Neural progenitor cell (in vitro differentiated cells): ENCODE data around the gene PADI1.

Source experiments
- CTCF ChIP-seq: fragments of 200-600 bp; sonication (generic); IDR thresholded peaks from 2 replicates; pipeline ENCODE4 v1.5.1; 2017; ENCODE audit warnings: antibody characterized with exemption, mild to moderate bottlenecking
- EZH2 ChIP-seq: fragments of 200-600 bp; sonication (generic); IDR thresholded peaks from 2 replicates; pipeline ENCODE4 v1.6.1; 2017; ENCODE audit warnings: antibody characterized with exemption, mild to moderate bottlenecking, moderate library complexity
- EZH2phosphoT487 ChIP-seq: fragments of 200-600 bp; sonication (generic); IDR thresholded peaks from 2 replicates; pipeline ENCODE4 v1.6.1; 2017; ENCODE audit warnings: antibody characterized with exemption

GRCh38 chr1:17230106-17230505 is 25.2 kb downstream of the PADI1 start:
- TF ChIP-seq CTCF (no peak), EZH2 (no peak), EZH2phosphoT487 (no peak)
